ENCODE data around the gene PIK3CB.

- TF ChIP-seq, protein P1, sequence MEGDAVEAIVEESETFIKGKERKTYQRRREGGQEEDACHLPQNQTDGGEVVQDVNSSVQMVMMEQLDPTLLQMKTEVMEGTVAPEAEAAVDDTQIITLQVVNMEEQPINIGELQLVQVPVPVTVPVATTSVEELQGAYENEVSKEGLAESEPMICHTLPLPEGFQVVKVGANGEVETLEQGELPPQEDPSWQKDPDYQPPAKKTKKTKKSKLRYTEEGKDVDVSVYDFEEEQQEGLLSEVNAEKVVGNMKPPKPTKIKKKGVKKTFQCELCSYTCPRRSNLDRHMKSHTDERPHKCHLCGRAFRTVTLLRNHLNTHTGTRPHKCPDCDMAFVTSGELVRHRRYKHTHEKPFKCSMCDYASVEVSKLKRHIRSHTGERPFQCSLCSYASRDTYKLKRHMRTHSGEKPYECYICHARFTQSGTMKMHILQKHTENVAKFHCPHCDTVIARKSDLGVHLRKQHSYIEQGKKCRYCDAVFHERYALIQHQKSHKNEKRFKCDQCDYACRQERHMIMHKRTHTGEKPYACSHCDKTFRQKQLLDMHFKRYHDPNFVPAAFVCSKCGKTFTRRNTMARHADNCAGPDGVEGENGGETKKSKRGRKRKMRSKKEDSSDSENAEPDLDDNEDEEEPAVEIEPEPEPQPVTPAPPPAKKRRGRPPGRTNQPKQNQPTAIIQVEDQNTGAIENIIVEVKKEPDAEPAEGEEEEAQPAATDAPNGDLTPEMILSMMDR (IDR thresholded peaks at IDR 0.05; ENCODE audit: poor library complexity, severe bottlenecking) = no peak
- no peak for TF ChIP-seq TAF1 (IDR thresholded peaks at IDR 0.05; ENCODE audit: low read depth)
- TF ChIP-seq, protein P2, sequence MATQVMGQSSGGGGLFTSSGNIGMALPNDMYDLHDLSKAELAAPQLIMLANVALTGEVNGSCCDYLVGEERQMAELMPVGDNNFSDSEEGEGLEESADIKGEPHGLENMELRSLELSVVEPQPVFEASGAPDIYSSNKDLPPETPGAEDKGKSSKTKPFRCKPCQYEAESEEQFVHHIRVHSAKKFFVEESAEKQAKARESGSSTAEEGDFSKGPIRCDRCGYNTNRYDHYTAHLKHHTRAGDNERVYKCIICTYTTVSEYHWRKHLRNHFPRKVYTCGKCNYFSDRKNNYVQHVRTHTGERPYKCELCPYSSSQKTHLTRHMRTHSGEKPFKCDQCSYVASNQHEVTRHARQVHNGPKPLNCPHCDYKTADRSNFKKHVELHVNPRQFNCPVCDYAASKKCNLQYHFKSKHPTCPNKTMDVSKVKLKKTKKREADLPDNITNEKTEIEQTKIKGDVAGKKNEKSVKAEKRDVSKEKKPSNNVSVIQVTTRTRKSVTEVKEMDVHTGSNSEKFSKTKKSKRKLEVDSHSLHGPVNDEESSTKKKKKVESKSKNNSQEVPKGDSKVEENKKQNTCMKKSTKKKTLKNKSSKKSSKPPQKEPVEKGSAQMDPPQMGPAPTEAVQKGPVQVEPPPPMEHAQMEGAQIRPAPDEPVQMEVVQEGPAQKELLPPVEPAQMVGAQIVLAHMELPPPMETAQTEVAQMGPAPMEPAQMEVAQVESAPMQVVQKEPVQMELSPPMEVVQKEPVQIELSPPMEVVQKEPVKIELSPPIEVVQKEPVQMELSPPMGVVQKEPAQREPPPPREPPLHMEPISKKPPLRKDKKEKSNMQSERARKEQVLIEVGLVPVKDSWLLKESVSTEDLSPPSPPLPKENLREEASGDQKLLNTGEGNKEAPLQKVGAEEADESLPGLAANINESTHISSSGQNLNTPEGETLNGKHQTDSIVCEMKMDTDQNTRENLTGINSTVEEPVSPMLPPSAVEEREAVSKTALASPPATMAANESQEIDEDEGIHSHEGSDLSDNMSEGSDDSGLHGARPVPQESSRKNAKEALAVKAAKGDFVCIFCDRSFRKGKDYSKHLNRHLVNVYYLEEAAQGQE (IDR thresholded peaks at IDR 0.05; ENCODE audit: borderline replicate concordance) = no peak
Measured at GRCh38 chr3:138768946-138769345, 65.8 kb downstream of the PIK3CB start.
